Measurements from ENCODE around the gene NFATC1. TPM values are rescaled to one million over a fixed set of nuclear protein-coding genes. Genes with fewer than 3 reads are reported as not detected.

Gene NFATC1
- polyA plus RNA-seq, 1 experiment = 0.73 TPM

- H3K4me3 ChIP-seq (ENCODE audit: low read depth, low read length) = peak overlapping the region; percentile 48
- CTCF ChIA-PET = no interaction called here
- peaks cover 10% of the 10 kb centered on the region; the same call in 1 of the 2 replicates for H3K9me3 ChIP-seq (ENCODE audit: control insufficient read depth, insufficient read depth, low read length)
- no peak overlapping the region for H3K27ac ChIP-seq (ENCODE audit: low read depth, low read length)
- no peak for DNase-seq (ENCODE audit: low read depth, low spot score)
- POLR2A ChIA-PET = no interaction called here
- H3K27me3 ChIP-seq (ENCODE audit: control insufficient read depth, insufficient read depth, low read length) = peaks cover 26% of the 10 kb centered on the region
- TF ChIP-seq CTCF (IDR thresholded peaks at IDR 0.05; ENCODE audit: low read depth, low read length) = no peak
These were observed 5.1 kb downstream of the NFATC1 start for GRCh38 chr18:79400591-79401381.

- Histone ChIP-seq H3K9me3 (ENCODE audit: control insufficient read depth, insufficient read depth, low read length) (peaks cover 14% of the 10 kb centered on the region; the same call in 1 of the 2 replicates), H3K27ac (ENCODE audit: low read depth, low read length) (no peak overlapping the region), H3K4me3 (ENCODE audit: low read depth, low read length) (no peak overlapping the region), H3K27me3 (ENCODE audit: control insufficient read depth, insufficient read depth, low read length) (peaks cover 25% of the 10 kb centered on the region)
- POLR2A ChIA-PET = no interaction called here
- CTCF ChIA-PET = no interaction called here
- no peak for TF ChIP-seq CTCF (IDR thresholded peaks at IDR 0.05; ENCODE audit: low read depth, low read length)
- no peak for DNase-seq (ENCODE audit: low read depth, low spot score)
These were observed 5.9 kb downstream of the NFATC1 start for GRCh38 chr18:79401494-79402208.

GRCh38 chr18:79402209-79402576 is 6.5 kb downstream of the NFATC1 start:
- ChIA-PET CTCF (no interaction called here), POLR2A (no interaction called here)
- no peak overlapping the region for H3K27ac ChIP-seq (ENCODE audit: low read depth, low read length)
- DNase-seq (ENCODE audit: low read depth, low spot score) = no peak
- H3K27me3 ChIP-seq (ENCODE audit: control insufficient read depth, insufficient read depth, low read length) = peaks cover 19% of the 10 kb centered on the region
- peaks cover 17% of the 10 kb centered on the region; the same call in 1 of the 2 replicates for H3K9me3 ChIP-seq (ENCODE audit: control insufficient read depth, insufficient read depth, low read length)
- no peak for TF ChIP-seq CTCF (IDR thresholded peaks at IDR 0.05; ENCODE audit: low read depth, low read length)
- H3K4me3 ChIP-seq (ENCODE audit: low read depth, low read length) = no peak overlapping the region

- Histone ChIP-seq H3K27ac (ENCODE audit: low read depth, low read length) (no peak overlapping the region), H3K27me3 (ENCODE audit: control insufficient read depth, insufficient read depth, low read length) (peaks cover 13% of the 10 kb centered on the region), H3K4me3 (ENCODE audit: low read depth, low read length) (no peak overlapping the region), H3K9me3 (ENCODE audit: control insufficient read depth, insufficient read depth, low read length) (peaks cover 17% of the 10 kb centered on the region; the same call in 1 of the 2 replicates)
- no peak for DNase-seq (ENCODE audit: low read depth, low spot score)
- TF ChIP-seq CTCF (IDR thresholded peaks at IDR 0.05; ENCODE audit: low read depth, low read length) = no peak
- ChIA-PET POLR2A (no interaction called here), CTCF (interaction anchor here (1.3 kb wide), 1 partner anchor 23 kb away, joined by 3 read pairs; no protein-coding TSS in a partner anchor)
These were observed 7.4 kb downstream of the NFATC1 start for GRCh38 chr18:79402977-79403722.
